Prostate gland (tissue), 2 donors: Measurements from ENCODE around the gene SRMS. TPM values are rescaled to one million over a fixed set of nuclear protein-coding genes. Genes with fewer than 3 reads are reported as not detected.

Source experiments
- DNase-seq: peaks from one replicate; pipeline ENCODE4 v3.0.0-alpha.2; 2019; ENCODE audit warnings: low spot score
- H3K27ac ChIP-seq, 2 donors: fragments of 200-600 bp; sonication (generic); 2 replicates each; pipeline ENCODE4 v1.5.1; 2017 to 2019
- H3K27me3 ChIP-seq: fragments of 200-600 bp; sonication (generic); replicated peaks from 2 replicates; pipeline ENCODE4 v1.5.1; 2019; ENCODE audit not compliant: insufficient read depth
- H3K36me3 ChIP-seq, 2 donors: fragments of 200-600 bp; sonication (generic); 1 replicate in 1 of 2; 2 replicates in 1 of 2; pipeline versions ENCODE4 v1.5.1 to v1.8.1; 2017 to 2019
- H3K4me1 ChIP-seq: fragments of 200-600 bp; sonication (generic); replicated peaks from 2 replicates; pipeline ENCODE4 v1.5.1; 2019
- H3K4me3 ChIP-seq, 2 donors: fragments of 200-600 bp; sonication (generic); 2 replicates each; pipeline ENCODE4 v1.5.1; 2017 to 2019
- H3K9me3 ChIP-seq: fragments of 200-600 bp; sonication (generic); 2 replicates; pipeline ENCODE4 v1.5.1; 2017
- POLR2A ChIP-seq: fragments of 450-650 bp; IDR thresholded peaks from one replicate; pipeline ENCODE4 v1.6.1; 2016; ENCODE audit warnings: antibody characterized with exemption, mild to moderate bottlenecking
- POLR2AphosphoS5 ChIP-seq: sonication (generic); formaldehyde crosslinking; IDR thresholded peaks from one replicate; pipeline ENCODE4 v1.6.1; 2017; ENCODE audit warnings: antibody characterized with exemption
- WGBS: methylation state at CpG from one replicate; pipeline ENCODE4 v1.1.5; 2018; 5-methylcytosine and 5-hydroxymethylcytosine counted together
- intact Hi-C: fragments of 100-400 bp; cut with DNase I; formaldehyde crosslinking; loops from one replicate; pipeline ENCODE4 v1.14.2; 2022
- total RNA-seq, 2 donors: library from RNA; depleted of rRNA; stranded (reverse); fragments of >200 nt; gene quantifications; one replicate each; pipeline ENCODE4 v1.1.0, GENCODE V29; 2016
- TF ChIP-seq, protein P1 (sequence below), 4 experiments: fragments of 200-600 bp in 2 of 4; fragments of 450-650 bp in 2 of 4; sonication (generic) in 2 of 4; IDR thresholded peaks; 1 replicate in 3 of 4; 2 replicates in 1 of 4; pipeline ENCODE4 v1.5.1; 2016 to 2019; ENCODE audit warnings: antibody characterized with exemption in 4 of 4, mild to moderate bottlenecking in 2 of 4, moderate library complexity in 2 of 4

Gene SRMS
- total RNA-seq, 2 donors from 2014 or later, result 0.34 to 1.6 TPM

DNA sequence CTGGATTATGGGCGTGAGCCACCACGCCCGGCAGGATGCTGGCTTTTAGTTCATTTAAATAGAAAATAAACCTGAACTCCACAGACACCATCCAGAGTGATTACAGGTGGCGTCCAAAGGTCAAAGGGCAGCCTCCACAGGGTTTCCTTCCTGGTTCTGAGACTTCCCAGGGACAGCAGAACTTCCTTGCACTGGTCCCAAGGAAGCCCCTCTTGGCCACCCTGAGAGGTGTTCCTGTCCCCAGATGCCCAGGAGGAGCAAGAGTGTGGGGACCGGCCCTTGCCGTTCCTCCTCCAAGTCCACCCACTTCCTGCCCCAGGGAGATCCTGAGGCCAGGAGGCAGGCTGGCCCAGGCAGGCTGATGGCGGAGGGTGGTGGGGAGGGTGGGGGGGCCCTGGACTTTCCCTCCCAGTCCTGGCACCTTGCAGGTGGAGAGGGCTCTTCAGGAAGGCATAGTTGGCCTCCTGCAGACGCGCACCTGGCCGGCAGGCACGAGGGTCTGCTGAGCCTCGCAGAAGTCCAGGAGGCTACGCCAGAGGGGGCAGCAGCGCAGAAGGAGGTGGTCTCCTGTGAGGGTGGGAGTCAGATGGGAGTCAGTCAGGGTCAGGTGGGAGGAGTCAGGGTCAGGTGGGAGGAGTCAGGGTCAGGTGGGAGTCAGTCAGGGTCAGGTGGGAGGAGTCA, 11.4 kb upstream of the SRMS start:
- Histone ChIP-seq H3K27me3 (no peaks in the 10 kb centered on the region), H3K36me3 (peaks cover 4 to 5% of the 10 kb centered on the region in 2 donors), H3K27ac (no peak overlapping the region), H3K4me3 (no peak overlapping the region), H3K9me3 (no peaks in the 10 kb centered on the region), H3K4me1 (no peaks in the 10 kb centered on the region)
- intact Hi-C loops, result no loop called here
- TF ChIP-seq, protein P1, sequence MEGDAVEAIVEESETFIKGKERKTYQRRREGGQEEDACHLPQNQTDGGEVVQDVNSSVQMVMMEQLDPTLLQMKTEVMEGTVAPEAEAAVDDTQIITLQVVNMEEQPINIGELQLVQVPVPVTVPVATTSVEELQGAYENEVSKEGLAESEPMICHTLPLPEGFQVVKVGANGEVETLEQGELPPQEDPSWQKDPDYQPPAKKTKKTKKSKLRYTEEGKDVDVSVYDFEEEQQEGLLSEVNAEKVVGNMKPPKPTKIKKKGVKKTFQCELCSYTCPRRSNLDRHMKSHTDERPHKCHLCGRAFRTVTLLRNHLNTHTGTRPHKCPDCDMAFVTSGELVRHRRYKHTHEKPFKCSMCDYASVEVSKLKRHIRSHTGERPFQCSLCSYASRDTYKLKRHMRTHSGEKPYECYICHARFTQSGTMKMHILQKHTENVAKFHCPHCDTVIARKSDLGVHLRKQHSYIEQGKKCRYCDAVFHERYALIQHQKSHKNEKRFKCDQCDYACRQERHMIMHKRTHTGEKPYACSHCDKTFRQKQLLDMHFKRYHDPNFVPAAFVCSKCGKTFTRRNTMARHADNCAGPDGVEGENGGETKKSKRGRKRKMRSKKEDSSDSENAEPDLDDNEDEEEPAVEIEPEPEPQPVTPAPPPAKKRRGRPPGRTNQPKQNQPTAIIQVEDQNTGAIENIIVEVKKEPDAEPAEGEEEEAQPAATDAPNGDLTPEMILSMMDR (IDR thresholded peaks at IDR 0.05), result no peak
- no peak for TF ChIP-seq POLR2A
- no peak for TF ChIP-seq POLR2AphosphoS5
- 97% methylated on average over 14 of the region's 14 CpGs for WGBS
- DNase-seq, result no peak

DNA sequence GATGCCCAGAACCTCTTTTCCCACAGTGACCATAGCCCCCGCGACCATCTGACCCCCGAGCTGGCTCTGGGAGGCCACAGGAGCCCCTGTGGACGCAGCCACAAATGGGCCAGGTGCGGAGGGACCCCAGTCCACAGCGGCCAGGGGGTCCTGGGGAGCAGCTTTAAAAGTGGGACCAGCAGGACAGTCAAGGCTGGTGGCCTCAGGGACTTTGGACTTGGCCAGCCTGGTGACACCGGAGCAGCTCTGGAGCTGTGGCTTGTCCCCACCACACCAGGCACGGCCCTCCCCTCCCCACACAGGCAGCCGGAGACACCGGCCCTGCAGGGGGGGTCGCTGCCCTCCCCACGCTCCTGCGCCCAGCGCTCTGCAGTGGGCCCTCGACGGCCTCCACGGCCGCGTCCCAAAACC, 9.9 kb upstream of the SRMS start:
- intact Hi-C loops, result no loop called here
- H3K9me3 ChIP-seq, result no peaks in the 10 kb centered on the region
- WGBS, result 90% methylated on average over 14 of the region's 19 CpGs
- TF ChIP-seq POLR2AphosphoS5 (no peak), POLR2A (no peak)
- TF ChIP-seq, protein P1 (IDR thresholded peaks at IDR 0.05), result no peak
- H3K27ac ChIP-seq, result no peak overlapping the region
- no peak overlapping the region for H3K4me3 ChIP-seq
- DNase-seq, result no peak
- peaks cover 4% of the 10 kb centered on the region in 2 donors for H3K36me3 ChIP-seq
- no peaks in the 10 kb centered on the region for H3K4me1 ChIP-seq
- no peaks in the 10 kb centered on the region for H3K27me3 ChIP-seq

DNA sequence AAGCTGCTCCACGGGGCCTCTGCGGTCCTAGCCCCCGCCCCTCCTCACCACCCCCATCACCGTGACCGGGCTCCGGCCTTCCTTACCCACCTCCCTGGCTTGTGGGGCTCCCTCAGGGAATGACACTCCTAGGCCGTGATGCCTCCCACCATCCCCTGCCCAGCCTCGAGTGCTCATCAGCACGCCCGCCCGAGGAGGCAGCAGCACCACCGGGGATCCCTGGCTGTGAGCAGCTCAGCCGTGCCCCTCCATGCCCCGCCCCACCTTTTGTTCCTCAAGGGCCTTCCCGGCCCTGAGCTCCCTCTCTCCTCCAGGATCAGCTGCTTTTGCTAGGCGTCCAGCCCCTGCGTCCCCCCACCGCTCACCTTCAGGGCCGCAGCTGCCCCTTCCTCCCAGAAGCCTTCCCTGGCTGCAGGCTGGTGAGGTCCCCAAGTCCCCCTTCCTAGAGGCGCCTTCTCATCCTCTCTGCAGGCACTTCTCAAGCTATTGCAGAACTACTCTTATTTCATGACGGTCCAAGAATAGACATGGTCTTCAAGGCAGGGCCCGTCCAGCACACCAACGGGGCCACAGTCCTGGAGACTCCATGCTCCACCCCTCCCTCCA, 9.4 kb upstream of the SRMS start:
- H3K4me3 ChIP-seq, result no peak overlapping the region
- H3K36me3 ChIP-seq, result peaks cover 0 to 4% of the 10 kb centered on the region in 2 donors
- no peaks in the 10 kb centered on the region for H3K9me3 ChIP-seq
- H3K27ac ChIP-seq, result no peak overlapping the region
- 68% methylated on average over 23 of the region's 23 CpGs for WGBS
- no peak for DNase-seq
- TF ChIP-seq, protein P1 (IDR thresholded peaks at IDR 0.05), result no peak
- TF ChIP-seq POLR2AphosphoS5 (no peak), POLR2A (no peak)
- no peaks in the 10 kb centered on the region for H3K4me1 ChIP-seq
- H3K27me3 ChIP-seq, result no peaks in the 10 kb centered on the region
- intact Hi-C loops, result no loop called here

DNA sequence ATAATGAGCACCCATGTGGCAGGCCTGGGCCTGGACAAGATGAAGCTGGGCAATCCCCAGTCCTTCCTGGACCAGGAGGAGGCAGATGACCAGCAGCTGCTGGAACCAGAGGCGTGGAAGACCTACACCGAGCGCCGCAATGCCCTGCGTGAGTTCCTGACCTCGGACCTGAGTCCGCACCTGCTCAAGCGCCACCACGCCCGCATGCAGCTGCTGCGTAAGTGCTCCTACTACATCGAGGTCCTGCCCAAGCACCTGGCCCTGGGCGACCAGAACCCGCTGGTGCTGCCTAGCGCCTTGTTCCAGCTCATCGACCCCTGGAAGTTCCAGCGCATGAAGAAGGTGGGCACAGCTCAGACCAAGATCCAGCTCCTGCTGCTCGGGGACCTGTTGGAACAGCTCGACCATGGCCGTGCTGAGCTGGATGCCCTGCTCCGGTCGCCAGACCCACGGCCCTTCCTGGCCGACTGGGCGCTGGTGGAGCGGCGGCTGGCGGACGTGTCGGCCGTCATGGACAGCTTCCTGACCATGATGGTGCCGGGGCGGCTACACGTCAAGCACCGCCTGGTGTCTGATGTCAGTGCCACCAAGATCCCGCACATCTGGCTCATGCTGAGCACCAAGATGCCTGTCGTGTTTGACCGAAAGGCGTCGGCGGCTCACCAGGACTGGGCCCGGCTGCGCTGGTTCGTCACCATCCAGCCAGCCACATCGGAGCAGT, 8.3 kb upstream of the SRMS start:
- H3K27ac ChIP-seq, result no peak overlapping the region
- H3K4me1 ChIP-seq, result no peaks in the 10 kb centered on the region
- 94% methylated on average over 30 of the region's 45 CpGs for WGBS
- intact Hi-C loops, result no loop called here
- no peak overlapping the region for H3K4me3 ChIP-seq
- peaks cover 0 to 4% of the 10 kb centered on the region in 2 donors for H3K36me3 ChIP-seq
- no peaks in the 10 kb centered on the region for H3K27me3 ChIP-seq
- TF ChIP-seq, protein P1 (IDR thresholded peaks at IDR 0.05), result no peak
- TF ChIP-seq POLR2A (no peak), POLR2AphosphoS5 (no peak)
- no peaks in the 10 kb centered on the region for H3K9me3 ChIP-seq
- DNase-seq, result no peak
